HG03457 (cell line): ENCODE measurements around the gene EFNA1.
"Not testable (repeated sequence)": the region's sequence is repeated elsewhere in the genome, so short reads cannot be mapped to it uniquely, and the experiment has no call there.

Experiments used
- ATAC-seq: cut with Tn5 transposase; IDR thresholded peaks from one replicate; pipeline ENCODE4 v1.9.1; 2021; ENCODE audit warnings: moderate number of reproducible peaks; ENCODE audit not compliant: unreplicated experiment

EFNA1 gene

GRCh38 chr1:155092131-155092530, 35.5 kb upstream of the EFNA1 start:
- no peak for ATAC-seq

- ATAC-seq: no peak
Measured at GRCh38 chr1:155092641-155093040, 35.0 kb upstream of the EFNA1 start.

GRCh38 chr1:155093911-155094621, 33.6 kb upstream of the EFNA1 start:
- no peak for ATAC-seq

GRCh38 chr1:155094622-155094948, 33.1 kb upstream of the EFNA1 start:
- no peak for ATAC-seq

GRCh38 chr1:155099331-155099730, 28.3 kb upstream of the EFNA1 start:
- no peak for ATAC-seq

- no peak for ATAC-seq
Measured at GRCh38 chr1:155103325-155103724, 24.4 kb upstream of the EFNA1 start.

- ATAC-seq: no peak
Measured at GRCh38 chr1:155104605-155105534, 22.8 kb upstream of the EFNA1 start.

- no peak for ATAC-seq
Measured at GRCh38 chr1:155105604-155106011, 22.1 kb upstream of the EFNA1 start.

GRCh38 chr1:155106862-155107261, 20.8 kb upstream of the EFNA1 start:
- no peak for ATAC-seq

GRCh38 chr1:155107309-155108264, 20.1 kb upstream of the EFNA1 start:
- no peak for ATAC-seq

GRCh38 chr1:155108296-155108695, 19.4 kb upstream of the EFNA1 start:
- ATAC-seq: no peak

GRCh38 chr1:155110381-155110780, 17.3 kb upstream of the EFNA1 start:
- no peak for ATAC-seq

- no peak for ATAC-seq
Measured at GRCh38 chr1:155110826-155111225, 16.9 kb upstream of the EFNA1 start.

- no peak for ATAC-seq
Measured at GRCh38 chr1:155113450-155113980, 14.2 kb upstream of the EFNA1 start.

- ATAC-seq: no peak
Measured at GRCh38 chr1:155116113-155116764, 11.4 kb upstream of the EFNA1 start.

GRCh38 chr1:155117610-155118009, 10.1 kb upstream of the EFNA1 start:
- ATAC-seq: no peak

- ATAC-seq: not testable (repeated sequence)
Measured at GRCh38 chr1:155118090-155118489, 9.6 kb upstream of the EFNA1 start.

- no peak for ATAC-seq
Measured at GRCh38 chr1:155120253-155120652, 7.4 kb upstream of the EFNA1 start.

GRCh38 chr1:155121249-155121648, 6.4 kb upstream of the EFNA1 start:
- no peak for ATAC-seq

GRCh38 chr1:155122308-155122707, 5.4 kb upstream of the EFNA1 start:
- ATAC-seq: no peak
